PC-9 (cell line): ENCODE results near the gene PLCH2. TPM values are rescaled to one million over a fixed set of nuclear protein-coding genes. Genes with fewer than 3 reads are reported as not detected.

Source experiments
- BruUV-seq: library from RNA; stranded (reverse); fragments of 400-500 nt; replicated peaks from 2 replicates; lab custom pipeline; 2021; lab: Mats Ljungman, UMichigan
- CTCF ChIA-PET: fragments of 300-600 bp; sonication (Branson Sonifier 250); formaldehyde crosslinking; loops from one replicate; lab custom pipeline; 2022; ENCODE audit warnings: antibody characterized with exemption; lab: Charles Lee
- POLR2A ChIA-PET: fragments of 300-600 bp; sonication (Branson Sonifier 250); formaldehyde crosslinking; loops from one replicate; lab custom pipeline; 2022; ENCODE audit warnings: antibody characterized with exemption; ENCODE audit not compliant: unreplicated experiment; lab: Charles Lee
- DNase-seq, 2 experiments: peaks; one replicate each; pipeline versions ENCODE4 v3.0.0 to v3.0.0-alpha.2; 2015 to 2022; ENCODE audit warnings: mixed read lengths in 1 of 2
- H2AFZ ChIP-seq: fragments of 200-600 bp; sonication (generic); 2 replicates; pipeline ENCODE4 v1.8.1; 2017; ENCODE audit warnings: antibody characterized with exemption
- H3F3A ChIP-seq: fragments of 200-600 bp; sonication (generic); 2 replicates; pipeline ENCODE4 v1.8.1; 2017; ENCODE audit warnings: antibody characterized with exemption, mild to moderate bottlenecking, low read depth; ENCODE audit not compliant: insufficient read depth
- H3K27ac ChIP-seq: fragments of 200-600 bp; sonication (generic); 2 replicates; pipeline ENCODE4 v1.6.1; 2016; ENCODE audit warnings: mixed run types
- H3K27me3 ChIP-seq: fragments of 200-600 bp; sonication (generic); 2 replicates; pipeline ENCODE4 v1.6.1; 2016; ENCODE audit warnings: low read depth, mixed run types; ENCODE audit not compliant: insufficient read depth
- H3K36me3 ChIP-seq: fragments of 200-600 bp; sonication (generic); 2 replicates; pipeline ENCODE4 v1.6.1; 2016; ENCODE audit warnings: low read depth, mixed run types
- H3K4me1 ChIP-seq: fragments of 200-600 bp; sonication (generic); replicated peaks from 2 replicates; pipeline ENCODE4 v1.6.1; 2016; ENCODE audit warnings: mixed run types; ENCODE audit not compliant: insufficient read depth
- H3K4me2 ChIP-seq: fragments of 200-600 bp; sonication (generic); 2 replicates; pipeline ENCODE4 v1.6.1; 2017; ENCODE audit warnings: mixed run types
- H3K4me3 ChIP-seq: fragments of 200-600 bp; sonication (generic); 2 replicates; pipeline ENCODE4 v1.6.1; 2016; ENCODE audit warnings: mixed run types
- H3K79me2 ChIP-seq: fragments of 200-600 bp; sonication (generic); 2 replicates; pipeline ENCODE4 v1.6.1; 2017; ENCODE audit warnings: low read depth, mixed run types
- H3K9me2 ChIP-seq: fragments of 200-600 bp; sonication (generic); 2 replicates; pipeline ENCODE4 v1.8.1; 2017; ENCODE audit warnings: mild to moderate bottlenecking; ENCODE audit not compliant: insufficient read depth
- H3K9me3 ChIP-seq: fragments of 200-600 bp; sonication (generic); 2 replicates; pipeline ENCODE4 v1.8.1; 2016; ENCODE audit warnings: low read depth; ENCODE audit not compliant: insufficient read depth
- H4K20me1 ChIP-seq: fragments of 200-600 bp; sonication (generic); 2 replicates; pipeline ENCODE4 v1.8.1; 2017; ENCODE audit not compliant: insufficient read depth
- CTCF ChIP-seq: fragments of 200-600 bp; sonication (generic); conservative IDR thresholded peaks from 2 replicates; pipeline ENCODE4 v1.6.1; 2017; ENCODE audit warnings: mixed run types, antibody characterized with exemption, mild to moderate bottlenecking, moderate library complexity
- EZH2 ChIP-seq: fragments of 200-600 bp; sonication (generic); IDR thresholded peaks from 2 replicates; pipeline ENCODE4 v1.8.0; 2017; ENCODE audit warnings: antibody characterized with exemption, low read depth
- intact Hi-C: fragments of 100-400 bp; cut with micrococcal nuclease; formaldehyde crosslinking; loops from one replicate; pipeline ENCODE4 v1.10.0; 2022; ENCODE audit not compliant: unreplicated experiment
- total RNA-seq: library from RNA; stranded (reverse); gene quantifications from 2 replicates; pipeline ENCODE4 v1.2.3, GENCODE V29; 2021

The PLCH2 gene
- total RNA-seq, 1 experiment from 2014 or later: 0.98 TPM

- H3K36me3 ChIP-seq: no peaks in the 10 kb centered on the region
- peaks cover 6% of the 10 kb centered on the region; the same call in 1 of the 2 replicates for H3F3A ChIP-seq
- peaks cover 78% of the 10 kb centered on the region for H3K27me3 ChIP-seq
- intact Hi-C loops: no loop called here
- no peaks in the 10 kb centered on the region for H3K4me1 ChIP-seq
- no peak overlapping the region for H3K4me3 ChIP-seq
- H3K4me2 ChIP-seq: no peak overlapping the region
- ChIA-PET POLR2A (no interaction called here), CTCF (no interaction called here)
- no TSS peak for BruUV-seq
- TF ChIP-seq EZH2 (no peak), CTCF (no peak)
- H4K20me1 ChIP-seq: 0 out of 2 replicates have a peak, but pooled peaks cover 5% of the 10 kb centered on the region
- no peaks in the 10 kb centered on the region for H3K9me2 ChIP-seq
- no peak overlapping the region for H2AFZ ChIP-seq
- no peak overlapping the region for H3K27ac ChIP-seq
- H3K9me3 ChIP-seq: no peaks in the 10 kb centered on the region
- no peak for DNase-seq
- H3K79me2 ChIP-seq: no peaks in the 10 kb centered on the region
Measured at GRCh38 chr1:2472561-2473177, 3.4 kb upstream of the PLCH2 start.

GRCh38 chr1:2473198-2473597 lies 2.9 kb upstream of the PLCH2 start:
- H3K4me1 ChIP-seq: no peaks in the 10 kb centered on the region
- no peaks in the 10 kb centered on the region for H3K36me3 ChIP-seq
- H3K27ac ChIP-seq: no peak overlapping the region
- no peaks in the 10 kb centered on the region for H3K79me2 ChIP-seq
- no peak overlapping the region for H3K4me2 ChIP-seq
- ChIA-PET CTCF (no interaction called here), POLR2A (no interaction called here)
- DNase-seq: no peak
- H2AFZ ChIP-seq: no peak overlapping the region
- TF ChIP-seq EZH2: no peak
- no peak for TF ChIP-seq CTCF
- no peak overlapping the region for H3K4me3 ChIP-seq
- H3K27me3 ChIP-seq: peaks cover 84% of the 10 kb centered on the region
- H3K9me3 ChIP-seq: no peaks in the 10 kb centered on the region
- BruUV-seq: no TSS peak
- intact Hi-C loops: no loop called here
- H3F3A ChIP-seq: peaks cover 5% of the 10 kb centered on the region; the same call in 1 of the 2 replicates
- 0 out of 2 replicates have a peak, but pooled peaks cover 3% of the 10 kb centered on the region for H4K20me1 ChIP-seq
- no peaks in the 10 kb centered on the region for H3K9me2 ChIP-seq

- no peak overlapping the region for H2AFZ ChIP-seq
- H3K79me2 ChIP-seq: no peaks in the 10 kb centered on the region
- H3K4me3 ChIP-seq: no peak overlapping the region
- H3K9me3 ChIP-seq: no peaks in the 10 kb centered on the region
- no peaks in the 10 kb centered on the region for H3K9me2 ChIP-seq
- no peaks in the 10 kb centered on the region for H4K20me1 ChIP-seq
- H3K4me1 ChIP-seq: no peaks in the 10 kb centered on the region
- ChIA-PET POLR2A (no interaction called here), CTCF (no interaction called here)
- no peaks in the 10 kb centered on the region for H3F3A ChIP-seq
- no peak for DNase-seq
- TF ChIP-seq EZH2: no peak
- no peak for TF ChIP-seq CTCF
- no peak overlapping the region for H3K27ac ChIP-seq
- H3K4me2 ChIP-seq: no peak overlapping the region
- intact Hi-C loops: no loop called here
- H3K27me3 ChIP-seq: peaks cover 81% of the 10 kb centered on the region
- BruUV-seq: no TSS peak
- H3K36me3 ChIP-seq: no peaks in the 10 kb centered on the region
Measured at GRCh38 chr1:2474104-2474844, 1.8 kb upstream of the PLCH2 start.
